Cardiac muscle cell (in vitro differentiated cells and primary cell): ENCODE results near the gene CSN3. TPM values are rescaled to one million over a fixed set of nuclear protein-coding genes. Genes with fewer than 3 reads are reported as not detected.

ENCODE experiments used
- DNase-seq, 2 donors: peaks; one replicate each; pipeline versions ENCODE4 v3.0.0 to v3.0.0-alpha.2; 2010 to 2017; ENCODE audit warnings: low read depth in 1 of 2, low spot score in 1 of 2
- H3K27ac ChIP-seq: fragments of 200-600 bp; sonication (generic); 2 replicates; pipeline ENCODE4 v1.5.1; 2016
- H3K27me3 ChIP-seq: fragments of 200-600 bp; sonication (generic); 2 replicates; pipeline ENCODE4 v1.6.0; 2016; ENCODE audit warnings: control low read depth
- H3K36me3 ChIP-seq: fragments of 200-600 bp; sonication (generic); 2 replicates; pipeline ENCODE4 v1.5.1; 2016; ENCODE audit warnings: control low read depth
- H3K4me1 ChIP-seq: fragments of 200-600 bp; sonication (generic); 2 replicates; pipeline ENCODE4 v1.8.1; 2017; ENCODE audit warnings: low read depth, mild to moderate bottlenecking, mixed run types
- H3K4me3 ChIP-seq: fragments of 200-600 bp; sonication (generic); 2 replicates; pipeline ENCODE4 v1.5.1; 2016; ENCODE audit warnings: mild to moderate bottlenecking
- H3K9me3 ChIP-seq: fragments of 200-600 bp; sonication (generic); 2 replicates; pipeline ENCODE4 v1.5.1; 2017; ENCODE audit warnings: low read depth, mild to moderate bottlenecking, control low read depth
- CTCF ChIP-seq: IDR thresholded peaks from 2 replicates; pipeline ENCODE4 v1.5.1; 2012; ENCODE audit warnings: low read depth, mild to moderate bottlenecking, low read length
- polyA plus RNA-seq: library from polyadenylated mRNA; unstranded; fragments of >200 nt; fragmentation: Nextera tagmentation; extraction: Ambion mirVana; gene quantifications from 2 replicates; pipeline ENCODE4 v1.2.1, GENCODE V29; 2016
- total RNA-seq: library from RNA; depleted of rRNA; stranded (reverse); fragments of >200 nt; gene quantifications from 2 replicates; pipeline ENCODE4 v1.2.3, GENCODE V29; 2016

The CSN3 gene
- total and polyA plus RNA-seq, 2 experiments from 2014 or later, result not detected

DNA sequence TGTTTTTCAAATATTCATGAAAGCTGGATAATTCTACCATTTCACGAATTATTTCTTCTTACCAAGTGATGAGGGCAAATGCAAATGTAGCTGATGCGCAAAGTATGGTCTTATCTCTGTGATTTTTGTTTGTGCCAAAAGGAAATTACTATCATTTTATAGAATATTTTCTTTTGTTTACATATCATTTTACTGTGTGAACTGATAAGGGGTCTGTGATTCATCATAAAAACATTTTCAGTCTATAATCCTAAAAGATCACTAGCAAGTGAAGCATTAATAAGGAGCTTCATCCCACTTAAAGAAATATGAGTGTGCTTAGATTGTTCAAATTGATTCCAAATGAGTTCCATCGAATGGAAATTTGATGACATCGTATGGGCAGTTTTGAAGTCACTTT, 694 bp downstream of the CSN3 start:
- H3K9me3 ChIP-seq, result no peaks in the 10 kb centered on the region
- peaks cover 11% of the 10 kb centered on the region for H3K4me1 ChIP-seq
- no peaks in the 10 kb centered on the region for H3K27me3 ChIP-seq
- TF ChIP-seq CTCF, result no peak
- no peak for DNase-seq
- H3K36me3 ChIP-seq, result no peaks in the 10 kb centered on the region
- H3K27ac ChIP-seq, result no peak overlapping the region
- no peak overlapping the region for H3K4me3 ChIP-seq

- Histone ChIP-seq H3K36me3 (no peaks in the 10 kb centered on the region), H3K27ac (no peak overlapping the region), H3K4me3 (no peak overlapping the region), H3K4me1 (peaks cover 3% of the 10 kb centered on the region), H3K9me3 (no peaks in the 10 kb centered on the region), H3K27me3 (no peaks in the 10 kb centered on the region)
- no peak for TF ChIP-seq CTCF
- DNase-seq, result no peak
These were observed 9.0 kb downstream of the CSN3 start for GRCh38 chr4:70251250-70251944.

DNA sequence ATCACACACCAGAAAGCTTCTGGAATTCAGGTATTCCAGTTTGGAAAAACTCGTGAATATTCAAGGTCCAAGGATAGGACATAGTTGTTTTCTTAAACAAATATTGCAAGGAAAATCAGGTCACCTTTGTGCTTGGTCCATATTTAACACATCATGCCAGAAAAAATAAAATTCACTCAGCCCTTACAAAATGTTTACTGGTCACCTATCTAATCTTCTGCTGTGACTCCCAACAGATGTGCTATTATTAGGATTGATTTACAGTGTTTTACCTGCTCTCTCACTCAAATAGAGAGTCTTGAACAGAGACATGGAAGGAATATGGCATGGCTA, 9.5 kb downstream of the CSN3 start:
- no peak overlapping the region for H3K4me3 ChIP-seq
- no peak overlapping the region for H3K27ac ChIP-seq
- no peak for TF ChIP-seq CTCF

GRCh38 chr4:70269674-70270073, 27.3 kb downstream of the CSN3 start:
- peak; percentile 17 for TF ChIP-seq CTCF
- Histone ChIP-seq H3K9me3 (no peaks in the 10 kb centered on the region), H3K27me3 (no peaks in the 10 kb centered on the region), H3K4me1 (no peaks in the 10 kb centered on the region), H3K36me3 (no peaks in the 10 kb centered on the region), H3K4me3 (no peak overlapping the region), H3K27ac (no peak overlapping the region)
- peak; percentile 16 to 19 for DNase-seq

More for the DNA sequence above, 9.5 kb downstream of the CSN3 start:
- H3K4me1 ChIP-seq, result peaks cover 3% of the 10 kb centered on the region
- DNase-seq, result no peak
- no peaks in the 10 kb centered on the region for H3K36me3 ChIP-seq
- no peaks in the 10 kb centered on the region for H3K9me3 ChIP-seq
- H3K27me3 ChIP-seq, result no peaks in the 10 kb centered on the region

DNA sequence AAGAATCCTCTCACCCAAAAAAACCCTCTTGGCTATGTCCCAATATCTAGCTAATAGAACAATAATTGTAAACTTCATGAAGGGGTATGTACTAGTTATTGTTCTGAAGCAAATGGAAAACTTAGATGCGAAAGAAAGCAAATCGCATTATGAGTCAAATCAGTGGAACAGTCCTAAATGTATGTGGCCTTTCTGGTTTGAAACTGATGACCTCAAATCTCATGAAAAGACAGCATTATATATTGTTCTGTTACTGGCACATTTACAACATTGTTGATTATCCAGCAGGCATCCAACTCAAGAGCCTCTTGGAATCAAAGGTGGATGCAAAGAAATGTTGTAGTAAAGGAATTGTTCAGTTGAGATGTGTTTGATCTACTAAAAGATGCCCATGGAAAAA, 34.7 kb downstream of the CSN3 start:
- TF ChIP-seq CTCF, result no peak
- Histone ChIP-seq H3K9me3 (no peaks in the 10 kb centered on the region), H3K4me1 (no peaks in the 10 kb centered on the region), H3K27me3 (no peaks in the 10 kb centered on the region), H3K4me3 (no peak overlapping the region), H3K27ac (no peak overlapping the region), H3K36me3 (no peaks in the 10 kb centered on the region)
- no peak for DNase-seq

- no peak for TF ChIP-seq CTCF
- no peak for DNase-seq
- H3K27me3 ChIP-seq, result no peaks in the 10 kb centered on the region
- no peak overlapping the region for H3K4me3 ChIP-seq
- H3K9me3 ChIP-seq, result no peaks in the 10 kb centered on the region
- H3K36me3 ChIP-seq, result no peaks in the 10 kb centered on the region
- H3K27ac ChIP-seq, result no peak overlapping the region
- no peaks in the 10 kb centered on the region for H3K4me1 ChIP-seq
These were observed 38.2 kb downstream of the CSN3 start for GRCh38 chr4:70280567-70280966.
